ENCODE data around the gene ANKRD40.

DNA sequence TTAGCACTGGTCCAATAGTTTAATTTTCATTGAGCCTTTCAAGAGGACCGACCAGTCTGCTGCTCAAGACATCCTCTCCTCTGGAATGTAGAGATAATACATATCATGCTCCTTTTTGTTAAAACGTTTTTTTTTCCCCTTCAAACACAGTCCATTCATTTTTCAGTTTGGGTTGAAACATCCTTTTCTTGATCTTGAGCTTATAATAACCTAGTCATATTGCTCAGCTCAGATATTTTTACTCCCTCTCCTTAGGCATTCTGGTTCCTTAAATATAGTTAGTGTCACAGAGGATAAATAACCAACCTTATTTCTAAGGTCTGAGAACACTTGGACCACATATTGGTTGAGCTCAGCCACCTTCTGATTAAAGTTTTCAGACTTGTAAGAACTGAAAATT, 46.8 kb upstream of the ANKRD40 start:
- TF ChIP-seq POLR2A (IDR thresholded peaks at IDR 0.05; ENCODE audit: low read length) (no peak), GATA1 (IDR thresholded peaks at IDR 0.05; ENCODE audit: low read depth, low read length) (no peak)

Measured in erythroblast (primary cell).